NCI-H345 treated with DMSO at 0.1 percent for 48 hours (cell line): ENCODE measurements around the gene PDPK1.

Source experiments
- DNase-seq: peaks from one replicate; lab custom pipeline; 2025; ENCODE audit not compliant: unreplicated experiment; lab: John Stamatoyannopoulos, UW

Gene PDPK1

GRCh38 chr16:2537451-2538379, at the start of gene PDPK1:
PDPK1 (plus strand) TSS chr16:2538021; CDS start chr16:2538113, 92 bp downstream.
- peak; percentile 85 for DNase-seq

- no peak for DNase-seq
These were observed 48.2 kb upstream of the PDPK1 start for GRCh38 chr16:2489581-2489980.

- peak; percentile 81 for DNase-seq
These were observed 47.4 kb upstream of the PDPK1 start for GRCh38 chr16:2490190-2491105.

- DNase-seq: no peak
These were observed 45.5 kb upstream of the PDPK1 start for GRCh38 chr16:2492292-2492691.

- DNase-seq: no peak
These were observed 44.2 kb upstream of the PDPK1 start for GRCh38 chr16:2493605-2494004.

GRCh38 chr16:2494616-2495015, 43.2 kb upstream of the PDPK1 start:
- no peak for DNase-seq

GRCh38 chr16:2495041-2495440, 42.8 kb upstream of the PDPK1 start:
- no peak for DNase-seq

- no peak for DNase-seq
These were observed 41.4 kb upstream of the PDPK1 start for GRCh38 chr16:2496223-2497115.

- no peak for DNase-seq
These were observed 40.6 kb upstream of the PDPK1 start for GRCh38 chr16:2497116-2497630.

- no peak for DNase-seq
These were observed 39.9 kb upstream of the PDPK1 start for GRCh38 chr16:2497695-2498484.

GRCh38 chr16:2498531-2499253, 39.1 kb upstream of the PDPK1 start:
- DNase-seq: no peak

- no peak for DNase-seq
These were observed 38.4 kb upstream of the PDPK1 start for GRCh38 chr16:2499454-2499853.

GRCh38 chr16:2499890-2500429, 37.9 kb upstream of the PDPK1 start:
- no peak for DNase-seq

- no peak for DNase-seq
These were observed 37.3 kb upstream of the PDPK1 start for GRCh38 chr16:2500430-2500917.

- peak; percentile 50 for DNase-seq
These were observed 36.7 kb upstream of the PDPK1 start for GRCh38 chr16:2500918-2501750.

GRCh38 chr16:2501946-2502895, 35.6 kb upstream of the PDPK1 start:
- no peak for DNase-seq

GRCh38 chr16:2505695-2506094, 32.1 kb upstream of the PDPK1 start:
- no peak for DNase-seq
